Activated T-helper 17 cell treated with anti-CD3 and anti-CD28 coated beads, Interleukin-2, amount 50 U/mL, for 72 hours (primary cell): ENCODE data around the gene TESK2. TPM values are rescaled to one million over a fixed set of nuclear protein-coding genes. Genes with fewer than 3 reads are reported as not detected.

Experiments used
- ATAC-seq: fragments of 150-1000 bp; cut with Tn5 transposase; replicated peaks from 2 replicates; pipeline ENCODE4 v1.10.0; 2021; ENCODE audit warnings: mild to moderate bottlenecking, moderate library complexity
- H3K27ac Mint-ChIP-seq: one replicate; pipeline ENCODE4 v1.8.0; 2022; ENCODE audit warnings: mixed read lengths
- H3K27me3 Mint-ChIP-seq: one replicate; pipeline ENCODE4 v1.8.0; 2022; ENCODE audit warnings: mixed read lengths
- H3K36me3 Mint-ChIP-seq: one replicate; pipeline ENCODE4 v1.8.0; 2022; ENCODE audit warnings: low read depth, mild to moderate bottlenecking, mixed read lengths
- H3K4me1 Mint-ChIP-seq: one replicate; pipeline ENCODE4 v1.8.0; 2022; ENCODE audit warnings: mixed read lengths
- H3K4me3 Mint-ChIP-seq: one replicate; pipeline ENCODE4 v1.8.0; 2022; ENCODE audit warnings: mild to moderate bottlenecking, mixed read lengths
- H3K9me3 Mint-ChIP-seq: one replicate; pipeline ENCODE4 v1.8.0; 2022; ENCODE audit warnings: mixed read lengths
- total RNA-seq, 2 donors: library from RNA; stranded (reverse); gene quantifications; one replicate each; pipeline ENCODE4 v1.2.3, GENCODE V29; 2022

The TESK2 gene
- total RNA-seq, 2 donors from 2014 or later = 2.7 to 8.9 TPM

GRCh38 chr1:45429561-45430159, 61.3 kb downstream of the TESK2 start:
- H3K9me3 Mint-ChIP-seq = no peaks in the 10 kb centered on the region
- H3K4me3 Mint-ChIP-seq = no peak overlapping the region
- H3K27ac Mint-ChIP-seq = no peak overlapping the region
- no peaks in the 10 kb centered on the region for H3K4me1 Mint-ChIP-seq
- no peak for ATAC-seq
- H3K27me3 Mint-ChIP-seq = no peaks in the 10 kb centered on the region
- H3K36me3 Mint-ChIP-seq = no peaks in the 10 kb centered on the region

GRCh38 chr1:45423906-45424678, 66.9 kb downstream of the TESK2 start:
- Mint-ChIP-seq H3K36me3 (no peaks in the 10 kb centered on the region), H3K4me1 (no peaks in the 10 kb centered on the region), H3K4me3 (no peak overlapping the region), H3K9me3 (peaks cover 3% of the 10 kb centered on the region), H3K27ac (no peak overlapping the region), H3K27me3 (no peaks in the 10 kb centered on the region)
- ATAC-seq = no peak

- H3K4me3 Mint-ChIP-seq = no peak overlapping the region
- no peak overlapping the region for H3K27ac Mint-ChIP-seq
- no peak for ATAC-seq
- peaks cover 3% of the 10 kb centered on the region for H3K9me3 Mint-ChIP-seq
- no peaks in the 10 kb centered on the region for H3K4me1 Mint-ChIP-seq
- H3K36me3 Mint-ChIP-seq = no peaks in the 10 kb centered on the region
- H3K27me3 Mint-ChIP-seq = no peaks in the 10 kb centered on the region
These were observed 69.0 kb downstream of the TESK2 start for GRCh38 chr1:45421935-45422334.

- no peaks in the 10 kb centered on the region for H3K4me1 Mint-ChIP-seq
- H3K27me3 Mint-ChIP-seq = no peaks in the 10 kb centered on the region
- no peak overlapping the region for H3K27ac Mint-ChIP-seq
- no peak for ATAC-seq
- no peaks in the 10 kb centered on the region for H3K36me3 Mint-ChIP-seq
- no peak overlapping the region for H3K4me3 Mint-ChIP-seq
- no peaks in the 10 kb centered on the region for H3K9me3 Mint-ChIP-seq
These were observed 76.2 kb downstream of the TESK2 start for GRCh38 chr1:45414746-45415145.

- Mint-ChIP-seq H3K9me3 (no peaks in the 10 kb centered on the region), H3K4me1 (peaks cover 8% of the 10 kb centered on the region), H3K36me3 (no peaks in the 10 kb centered on the region), H3K27me3 (no peaks in the 10 kb centered on the region), H3K27ac (no peak overlapping the region), H3K4me3 (no peak overlapping the region)
- no peak for ATAC-seq
These were observed 78.1 kb downstream of the TESK2 start for GRCh38 chr1:45412899-45413298.

- Mint-ChIP-seq H3K27ac (no peak overlapping the region), H3K4me3 (no peak overlapping the region), H3K27me3 (no peaks in the 10 kb centered on the region), H3K36me3 (no peaks in the 10 kb centered on the region), H3K4me1 (peaks cover 8% of the 10 kb centered on the region), H3K9me3 (no peaks in the 10 kb centered on the region)
- no peak for ATAC-seq
These were observed 79.5 kb downstream of the TESK2 start for GRCh38 chr1:45411510-45411899.

- H3K4me1 Mint-ChIP-seq = peaks cover 8% of the 10 kb centered on the region
- no peak overlapping the region for H3K27ac Mint-ChIP-seq
- H3K4me3 Mint-ChIP-seq = no peak overlapping the region
- no peaks in the 10 kb centered on the region for H3K36me3 Mint-ChIP-seq
- ATAC-seq = no peak
- H3K27me3 Mint-ChIP-seq = no peaks in the 10 kb centered on the region
- no peaks in the 10 kb centered on the region for H3K9me3 Mint-ChIP-seq
These were observed 80.0 kb downstream of the TESK2 start for GRCh38 chr1:45410850-45411509.

GRCh38 chr1:45409276-45409675, 81.7 kb downstream of the TESK2 start:
- Mint-ChIP-seq H3K9me3 (no peaks in the 10 kb centered on the region), H3K4me1 (peaks cover 8% of the 10 kb centered on the region), H3K36me3 (no peaks in the 10 kb centered on the region), H3K27ac (peak overlapping the region; percentile 1), H3K4me3 (no peak overlapping the region), H3K27me3 (no peaks in the 10 kb centered on the region)
- ATAC-seq = peak; percentile 39

GRCh38 chr1:45407629-45408287, 83.2 kb downstream of the TESK2 start:
- Mint-ChIP-seq H3K9me3 (no peaks in the 10 kb centered on the region), H3K27me3 (no peaks in the 10 kb centered on the region), H3K27ac (no peak overlapping the region), H3K4me1 (peaks cover 8% of the 10 kb centered on the region), H3K36me3 (no peaks in the 10 kb centered on the region), H3K4me3 (no peak overlapping the region)
- ATAC-seq = no peak

GRCh38 chr1:45405636-45406035, 85.3 kb downstream of the TESK2 start:
- Mint-ChIP-seq H3K27ac (no peak overlapping the region), H3K9me3 (no peaks in the 10 kb centered on the region), H3K27me3 (no peaks in the 10 kb centered on the region), H3K36me3 (no peaks in the 10 kb centered on the region), H3K4me1 (peaks cover 8% of the 10 kb centered on the region), H3K4me3 (no peak overlapping the region)
- no peak for ATAC-seq

- no peaks in the 10 kb centered on the region for H3K36me3 Mint-ChIP-seq
- H3K27me3 Mint-ChIP-seq = no peaks in the 10 kb centered on the region
- no peak for ATAC-seq
- no peaks in the 10 kb centered on the region for H3K9me3 Mint-ChIP-seq
- H3K4me3 Mint-ChIP-seq = no peak overlapping the region
- H3K4me1 Mint-ChIP-seq = no peaks in the 10 kb centered on the region
- no peak overlapping the region for H3K27ac Mint-ChIP-seq
These were observed 87.2 kb downstream of the TESK2 start for GRCh38 chr1:45403718-45404117.

- H3K27ac Mint-ChIP-seq = no peak overlapping the region
- no peaks in the 10 kb centered on the region for H3K36me3 Mint-ChIP-seq
- H3K4me1 Mint-ChIP-seq = no peaks in the 10 kb centered on the region
- H3K4me3 Mint-ChIP-seq = no peak overlapping the region
- ATAC-seq = no peak
- no peaks in the 10 kb centered on the region for H3K27me3 Mint-ChIP-seq
- H3K9me3 Mint-ChIP-seq = no peaks in the 10 kb centered on the region
These were observed 87.7 kb downstream of the TESK2 start for GRCh38 chr1:45403298-45403697.

- Mint-ChIP-seq H3K4me3 (no peak overlapping the region), H3K4me1 (no peaks in the 10 kb centered on the region), H3K27ac (no peak overlapping the region), H3K36me3 (no peaks in the 10 kb centered on the region), H3K27me3 (no peaks in the 10 kb centered on the region), H3K9me3 (no peaks in the 10 kb centered on the region)
- no peak for ATAC-seq
These were observed 89.4 kb downstream of the TESK2 start for GRCh38 chr1:45401524-45401923.

GRCh38 chr1:45400049-45400448, 90.9 kb downstream of the TESK2 start:
- H3K27me3 Mint-ChIP-seq = no peaks in the 10 kb centered on the region

GRCh38 chr1:45397285-45397684, 93.7 kb downstream of the TESK2 start:
- H3K9me3 Mint-ChIP-seq = no peaks in the 10 kb centered on the region
- H3K27me3 Mint-ChIP-seq = no peaks in the 10 kb centered on the region
- H3K27ac Mint-ChIP-seq = no peak overlapping the region
- no peak overlapping the region for H3K4me3 Mint-ChIP-seq
- ATAC-seq = no peak
- H3K4me1 Mint-ChIP-seq = peaks cover 5% of the 10 kb centered on the region
- no peaks in the 10 kb centered on the region for H3K36me3 Mint-ChIP-seq

More at GRCh38 chr1:45400049-45400448, 90.9 kb downstream of the TESK2 start:
- Mint-ChIP-seq H3K36me3 (no peaks in the 10 kb centered on the region), H3K4me3 (no peak overlapping the region), H3K9me3 (no peaks in the 10 kb centered on the region), H3K4me1 (peaks cover 2% of the 10 kb centered on the region), H3K27ac (no peak overlapping the region)
- ATAC-seq = no peak
